Stimulated activated CD8-positive, alpha-beta memory T cell treated with anti-CD3 and anti-CD28 coated beads, Interleukin-4, amount 100 ng/mL, for 24 hours (primary cell): ENCODE data around the gene ARL6IP5.

Experiments
- DNase-seq: peaks from one replicate; pipeline ENCODE4 v3.0.0-alpha.2; 2020; ENCODE audit warnings: low read depth

ARL6IP5 gene

GRCh38 chr3:69116897-69117296 lies 32.2 kb downstream of the ARL6IP5 start:
- DNase-seq, result no peak

DNA sequence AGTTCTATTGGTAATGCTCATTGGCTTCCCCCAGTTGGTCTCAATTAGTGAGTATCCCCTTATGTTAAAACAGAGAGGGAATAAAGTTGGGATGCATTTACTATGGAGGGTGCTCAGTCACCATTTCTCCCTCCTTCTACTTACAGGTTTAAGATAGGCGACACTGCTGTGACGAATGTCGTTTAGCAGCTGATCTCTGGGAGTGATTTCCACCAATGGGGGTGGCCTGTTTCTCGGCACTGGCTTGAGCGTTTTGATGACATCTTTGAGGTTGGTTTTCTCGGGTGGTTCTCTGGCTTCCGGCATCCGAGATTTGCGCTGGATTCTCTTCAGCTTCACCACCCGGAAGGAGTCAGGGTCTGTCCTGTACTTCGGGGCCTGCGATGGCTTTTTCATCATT lies 33.8 kb downstream of the ARL6IP5 start:
- no peak for DNase-seq

GRCh38 chr3:69119138-69119537 lies 34.4 kb downstream of the ARL6IP5 start:
- DNase-seq, result no peak

DNA sequence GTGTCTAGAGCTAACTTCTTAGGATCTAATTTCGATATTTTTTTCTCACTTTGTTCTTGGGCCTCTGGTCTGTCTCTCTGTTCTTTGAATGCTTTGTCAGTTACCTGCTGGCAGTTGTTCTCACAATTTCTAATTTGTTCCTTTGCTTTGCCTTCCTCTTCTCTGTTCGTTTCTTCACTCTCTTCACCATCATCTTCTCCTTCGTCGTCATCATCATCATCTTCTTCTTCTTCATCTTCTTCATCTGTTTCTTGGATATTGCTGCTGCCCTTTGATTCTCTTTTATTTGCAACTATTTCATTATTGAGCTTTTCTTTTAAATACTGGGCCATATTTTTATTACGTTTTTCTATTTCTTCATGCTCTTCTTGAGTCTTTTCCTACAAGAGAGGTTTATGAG lies 34.9 kb downstream of the ARL6IP5 start:
- DNase-seq, result no peak

GRCh38 chr3:69120879-69121464 lies 36.2 kb downstream of the ARL6IP5 start:
- peak; percentile 64 for DNase-seq

GRCh38 chr3:69121513-69121912 lies 36.8 kb downstream of the ARL6IP5 start:
- DNase-seq, result no peak

- DNase-seq, result no peak
These were observed 37.2 kb downstream of the ARL6IP5 start for GRCh38 chr3:69121950-69122349.

- no peak for DNase-seq
These were observed 37.7 kb downstream of the ARL6IP5 start, which contains the start of gene LMOD3 for GRCh38 chr3:69122403-69122802. Gene LMOD3, minus strand, starts transcription at chr3:69122595. Its CDS starts 209 bp downstream, at chr3:69122386.

GRCh38 chr3:69126216-69126615 lies 41.5 kb downstream of the ARL6IP5 start:
- DNase-seq, result no peak

DNA sequence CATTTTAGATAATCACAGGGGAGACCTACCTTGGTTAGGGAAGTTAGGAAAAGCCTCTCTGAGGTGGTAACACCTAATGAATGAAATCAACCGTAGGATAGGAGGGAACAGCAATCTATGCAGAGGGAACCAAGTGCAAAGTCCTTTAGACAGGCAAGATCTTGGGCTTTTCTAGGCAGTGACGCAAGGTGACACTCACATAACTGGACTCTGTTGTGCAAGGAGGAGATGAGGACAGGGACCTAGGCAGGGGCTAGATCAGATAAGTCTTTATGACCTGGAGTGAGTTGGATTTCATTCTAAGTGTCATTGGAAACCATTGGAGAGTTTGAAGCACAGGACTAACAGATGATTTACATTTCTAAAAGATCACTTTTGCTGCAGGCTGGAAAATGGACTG lies 42.3 kb downstream of the ARL6IP5 start:
- no peak for DNase-seq

DNA sequence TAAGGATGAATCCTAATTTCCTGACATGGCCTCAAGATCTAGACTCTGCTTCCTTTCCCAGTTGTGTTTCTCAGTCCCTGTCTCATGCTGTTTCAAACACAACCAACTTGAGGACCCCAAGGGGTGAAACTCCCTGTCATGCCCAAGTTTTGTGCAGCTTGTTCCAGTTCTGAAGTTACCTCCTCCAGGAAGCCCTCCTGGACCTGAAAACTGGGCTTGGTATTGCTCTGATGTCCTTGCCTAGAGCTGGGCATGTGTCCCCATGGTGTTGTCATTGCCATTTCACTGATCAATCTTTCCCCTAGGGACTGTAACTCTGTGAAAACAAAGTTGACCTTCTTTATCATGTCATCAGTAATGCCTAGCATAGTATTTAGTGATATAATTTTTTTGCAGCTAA lies 43.8 kb downstream of the ARL6IP5 start:
- no peak for DNase-seq

- no peak for DNase-seq
These were observed 44.8 kb downstream of the ARL6IP5 start for GRCh38 chr3:69129531-69129930.

GRCh38 chr3:69130689-69131088 lies 46.0 kb downstream of the ARL6IP5 start:
- DNase-seq, result no peak

GRCh38 chr3:69137005-69137404 lies 52.3 kb downstream of the ARL6IP5 start:
- DNase-seq, result no peak

DNA sequence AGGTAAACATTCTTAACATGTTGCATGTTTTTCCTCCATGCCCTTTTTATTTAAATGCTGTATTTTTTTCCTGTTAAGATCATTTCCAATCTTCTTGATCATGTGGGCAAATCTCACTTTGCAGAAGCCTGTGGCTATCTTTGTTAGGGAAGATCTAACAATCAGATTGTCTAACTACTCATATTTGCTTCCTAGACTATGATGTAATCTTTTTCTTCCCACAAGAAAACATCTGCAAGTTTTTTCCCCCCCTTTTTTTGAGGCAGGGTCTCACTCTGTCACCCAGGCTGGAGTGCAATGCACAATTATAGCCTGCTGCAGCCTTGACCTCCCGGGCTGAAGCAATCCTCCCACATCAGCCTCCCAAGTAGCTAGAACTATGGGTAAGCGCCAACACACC lies 52.7 kb downstream of the ARL6IP5 start:
- no peak for DNase-seq

DNA sequence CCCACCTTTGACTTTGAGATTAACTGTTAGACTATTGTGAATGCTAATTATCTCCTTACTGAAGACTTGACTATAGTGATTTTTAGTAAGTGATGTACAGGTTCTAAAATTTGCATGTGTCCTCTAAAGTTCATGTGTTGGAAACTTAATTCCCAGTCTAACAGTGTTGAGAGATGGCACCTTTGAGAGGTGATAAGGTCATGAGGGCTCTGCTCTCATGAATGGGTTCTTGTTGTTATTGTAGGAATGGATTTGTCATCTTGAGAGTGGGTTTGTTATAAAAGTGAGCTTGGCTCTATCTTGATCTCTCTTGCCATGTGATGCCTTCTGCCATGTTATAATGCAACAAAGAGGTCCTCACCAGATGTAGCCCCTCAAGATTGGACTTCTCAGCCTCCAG lies 56.6 kb downstream of the ARL6IP5 start:
- no peak for DNase-seq

DNA sequence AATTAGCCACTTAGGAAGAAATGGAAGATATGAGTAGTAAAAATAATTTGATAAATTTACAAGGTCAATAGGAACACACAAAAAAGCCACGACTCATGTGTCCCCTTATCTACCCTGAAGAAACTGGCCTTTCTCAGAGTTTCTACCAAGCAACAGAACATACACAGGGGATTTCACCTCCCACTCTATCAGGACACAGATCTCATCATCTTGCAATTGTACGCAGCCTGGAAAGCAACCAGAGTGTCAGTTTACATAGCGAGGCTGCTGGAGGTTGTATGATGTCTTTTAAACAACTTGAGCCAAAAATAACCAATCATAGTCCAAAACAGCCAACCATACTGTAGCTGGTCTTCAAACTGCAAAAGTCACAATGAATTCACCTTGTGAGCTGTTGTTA lies 57.4 kb downstream of the ARL6IP5 start:
- no peak for DNase-seq

GRCh38 chr3:69142797-69143454 lies 58.2 kb downstream of the ARL6IP5 start:
- DNase-seq, result no peak

GRCh38 chr3:69143612-69144011 lies 58.9 kb downstream of the ARL6IP5 start:
- no peak for DNase-seq

DNA sequence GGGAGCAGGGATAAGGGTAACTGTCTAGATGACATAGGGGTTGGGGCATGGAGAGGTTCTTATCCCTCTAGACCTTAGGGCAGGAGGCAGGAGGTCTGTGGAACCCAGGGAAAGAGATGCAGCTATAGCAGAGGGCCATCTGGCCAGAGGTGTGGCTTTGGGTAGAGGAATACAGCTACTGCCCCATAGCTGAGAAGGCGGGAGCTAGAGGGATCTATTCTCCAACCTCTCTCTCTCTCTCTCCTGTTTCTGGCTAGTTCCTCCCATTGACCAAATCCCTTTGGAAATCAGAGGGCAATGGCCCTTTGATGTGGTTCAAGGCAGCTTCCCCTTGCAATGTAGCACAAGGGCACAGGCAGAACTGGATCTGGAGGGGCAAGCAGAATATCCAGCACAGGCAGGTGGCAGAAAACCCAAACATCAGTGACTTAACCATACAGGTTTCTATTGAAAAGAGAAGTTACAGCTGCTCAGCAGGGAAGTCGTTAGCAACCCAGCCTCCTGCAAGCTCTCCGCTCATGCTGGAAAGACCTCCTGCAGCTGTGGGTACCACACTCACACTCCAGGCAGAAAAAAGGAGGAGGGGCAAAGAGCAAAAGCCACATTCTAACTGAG lies 60.0 kb downstream of the ARL6IP5 start:
- DNase-seq, result no peak

- DNase-seq, result no peak
These were observed 61.0 kb downstream of the ARL6IP5 start for GRCh38 chr3:69145688-69146087.

DNA sequence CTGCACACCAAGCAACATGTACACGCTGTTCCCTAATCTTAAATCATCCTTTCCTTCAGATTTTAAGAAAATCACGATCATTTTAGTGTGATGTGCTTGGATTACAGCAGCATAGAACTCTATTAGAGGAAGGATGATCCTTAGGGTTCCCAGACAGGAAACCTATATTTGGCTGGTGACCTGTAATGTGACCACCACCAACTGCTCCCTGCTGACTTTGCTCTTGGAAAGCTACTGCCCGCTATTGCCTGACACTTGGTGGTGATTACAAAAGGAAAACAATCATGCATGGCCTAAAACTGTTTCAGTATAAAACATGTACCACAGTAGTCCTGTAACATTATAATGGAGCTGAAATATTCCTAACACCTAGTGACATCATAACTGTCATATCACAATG lies 64.8 kb downstream of the ARL6IP5 start:
- no peak for DNase-seq
